Measurements from ENCODE around the gene PIAS4. TPM values are rescaled to one million over a fixed set of nuclear protein-coding genes. Genes with fewer than 3 reads are reported as not detected.

The PIAS4 gene
- total and polyA plus RNA-seq, 2 of the 13 experiments (the other 11 are each of a cell fraction or from before 2014, with no cell fraction given): 9.0 to 20.1 TPM

DNA sequence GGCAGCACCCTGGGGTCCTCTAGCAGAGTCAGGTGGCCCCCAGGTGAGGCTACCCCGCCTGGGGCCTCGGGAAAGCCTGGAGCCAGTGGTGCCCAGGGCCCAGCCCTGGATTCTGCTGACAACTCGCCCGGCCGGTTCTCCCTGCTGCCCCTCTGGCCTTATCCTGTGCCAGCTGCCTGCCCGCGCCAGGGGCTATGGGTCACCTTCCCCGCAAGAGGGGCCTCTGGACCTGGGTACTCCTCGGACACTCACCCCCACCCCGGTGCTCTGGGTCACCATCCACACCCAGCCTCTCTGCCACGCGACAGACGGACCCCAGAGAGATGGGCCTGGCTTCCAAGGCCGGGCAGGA lies 35.2 kb downstream of the PIAS4 start:
- Histone ChIP-seq H3K36me3 (replicated peaks in 1 of 2; ENCODE audit: control insufficient read depth in 1 of 2, insufficient read depth in 2 of 2, low read length in 2 of 2) (peaks cover 6 to 10% of the 10 kb centered on the region in 2 experiments; a peak in 4 of 5 replicates), H3K4me2 (ENCODE audit: low read depth, low read length) (no peak overlapping the region), H4K20me1 (ENCODE audit: insufficient read depth, low read length) (peaks cover 8% of the 10 kb centered on the region; the same call in 1 of the 2 replicates), H3K79me2 (ENCODE audit: insufficient read depth, low read length) (no peaks in the 10 kb centered on the region), H3K27me3 (ENCODE audit: control insufficient read depth in 1 of 2, insufficient read depth in 2 of 2, low read length in 2 of 2) (no peaks in the 10 kb centered on the region; a peak in 1 of 5 replicates), H3K4me3 (replicated peaks in 1 of 3; ENCODE audit: insufficient read depth in 1 of 3, low read depth in 2 of 3, low read length in 3 of 3) (no peak overlapping the region), H3K9ac (ENCODE audit: insufficient read depth, low read depth, low read length) (no peak overlapping the region), H3K27ac (ENCODE audit: extremely low read length, insufficient read depth, low read length) (no peak overlapping the region), H3K4me1 (ENCODE audit: insufficient read depth, low read length) (no peaks in the 10 kb centered on the region; the same call in 1 of the 2 replicates), H2AFZ (ENCODE audit: low read length) (no peak overlapping the region), H3K9me3 (ENCODE audit: low read length) (no peaks in the 10 kb centered on the region)
- FAIRE-seq (no peak), ATAC-seq (peak; percentile 9), DNase-seq (ENCODE audit: low spot score) (no peak)
- no TSS peak for BruUV-seq (replicated peaks)
- in situ Hi-C loops (cut with HindIII; ENCODE audit: extremely low pct_ligation_motif_present, low pct_unique_long_range_greater_than_20kb) (no loop called here), intact Hi-C loops (cut with micrococcal nuclease; ENCODE audit: unreplicated experiment) (no loop called here)
- ChIA-PET CTCF (ENCODE audit: low intra/inter-chr PET ratio, low total read pairs) (no interaction called here), POLR2A (interaction anchor here (2.8 kb wide), 1 partner anchor 10 kb away, joined by 11 read pairs; no protein-coding TSS in a partner anchor)
- 80% methylated on average over 11 of the region's 14 CpGs for WGBS (ENCODE audit: low lambda C conversion rate)
- TF ChIP-seq AGO2 (optimal IDR thresholded peaks at IDR 0.05; ENCODE audit: low read depth, low read length) (peak; percentile 97), POLR2G (IDR thresholded peaks at IDR 0.05; ENCODE audit: low read depth, low read length) (0 out of 2 replicates have a peak, but pooled peaks have one; percentile 39), ZNF180 (CRISPR knock-in tag; IDR thresholded peaks at IDR 0.05; ENCODE audit: borderline replicate concordance, low read depth) (no peak), RBFOX2 (IDR thresholded peaks at IDR 0.05; ENCODE audit: low read depth, low read length) (peak; percentile 42; the same call in 1 of the 2 replicates), ZFP90 (CRISPR knock-in tag; IDR thresholded peaks at IDR 0.05; ENCODE audit: borderline replicate concordance) (0 out of 2 replicates have a peak, but pooled peaks have one; percentile 62), AGO1 (IDR thresholded peaks at IDR 0.05; ENCODE audit: low read depth, low read length, poor library complexity, severe bottlenecking) (peak; percentile 81), HNRNPL (IDR thresholded peaks at IDR 0.05; ENCODE audit: low read depth, low read length) (peak; percentile 90), KDM3A (CRISPR knock-in tag; IDR thresholded peaks at IDR 0.05; ENCODE audit: low read depth) (no peak), GLI4 (CRISPR knock-in tag; IDR thresholded peaks at IDR 0.05; ENCODE audit: borderline replicate concordance) (no peak), SYNCRIP (IDR thresholded peaks at IDR 0.05; ENCODE audit: insufficient read depth, low read depth, low read length) (no peak), ZNF768 (CRISPR knock-in tag; IDR thresholded peaks at IDR 0.05) (no peak), PPARG (CRISPR knock-in tag; conservative IDR thresholded peaks at IDR 0.05) (no peak), CCDC6 (CRISPR knock-in tag; IDR thresholded peaks at IDR 0.05) (no peak)
- TF ChIP-seq, protein P1, sequence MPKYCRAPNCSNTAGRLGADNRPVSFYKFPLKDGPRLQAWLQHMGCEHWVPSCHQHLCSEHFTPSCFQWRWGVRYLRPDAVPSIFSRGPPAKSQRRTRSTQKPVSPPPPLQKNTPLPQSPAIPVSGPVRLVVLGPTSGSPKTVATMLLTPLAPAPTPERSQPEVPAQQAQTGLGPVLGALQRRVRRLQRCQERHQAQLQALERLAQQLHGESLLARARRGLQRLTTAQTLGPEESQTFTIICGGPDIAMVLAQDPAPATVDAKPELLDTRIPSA (CRISPR knock-in tag; IDR thresholded peaks at IDR 0.05; ENCODE audit: borderline replicate concordance): no peak
- TF ChIP-seq, protein P2, sequence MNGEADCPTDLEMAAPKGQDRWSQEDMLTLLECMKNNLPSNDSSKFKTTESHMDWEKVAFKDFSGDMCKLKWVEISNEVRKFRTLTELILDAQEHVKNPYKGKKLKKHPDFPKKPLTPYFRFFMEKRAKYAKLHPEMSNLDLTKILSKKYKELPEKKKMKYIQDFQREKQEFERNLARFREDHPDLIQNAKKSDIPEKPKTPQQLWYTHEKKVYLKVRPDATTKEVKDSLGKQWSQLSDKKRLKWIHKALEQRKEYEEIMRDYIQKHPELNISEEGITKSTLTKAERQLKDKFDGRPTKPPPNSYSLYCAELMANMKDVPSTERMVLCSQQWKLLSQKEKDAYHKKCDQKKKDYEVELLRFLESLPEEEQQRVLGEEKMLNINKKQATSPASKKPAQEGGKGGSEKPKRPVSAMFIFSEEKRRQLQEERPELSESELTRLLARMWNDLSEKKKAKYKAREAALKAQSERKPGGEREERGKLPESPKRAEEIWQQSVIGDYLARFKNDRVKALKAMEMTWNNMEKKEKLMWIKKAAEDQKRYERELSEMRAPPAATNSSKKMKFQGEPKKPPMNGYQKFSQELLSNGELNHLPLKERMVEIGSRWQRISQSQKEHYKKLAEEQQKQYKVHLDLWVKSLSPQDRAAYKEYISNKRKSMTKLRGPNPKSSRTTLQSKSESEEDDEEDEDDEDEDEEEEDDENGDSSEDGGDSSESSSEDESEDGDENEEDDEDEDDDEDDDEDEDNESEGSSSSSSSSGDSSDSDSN (CRISPR knock-in tag; IDR thresholded peaks at IDR 0.05): 0 out of 2 replicates have a peak, but pooled peaks have one; percentile 5

Measured in HepG2 (cell line).